GM21786 (cell line): Measurements from ENCODE around the gene PNMT.

Source experiments
- ATAC-seq: cut with Tn5 transposase; IDR thresholded peaks from one replicate; pipeline ENCODE4 v1.9.1; 2021; ENCODE audit not compliant: unreplicated experiment

Gene PNMT

GRCh38 chr17:39652587-39653315 is 15.5 kb upstream of the PNMT start:
- ATAC-seq: no peak

- no peak for ATAC-seq
Measured at GRCh38 chr17:39653316-39653661, 15.0 kb upstream of the PNMT start.

DNA sequence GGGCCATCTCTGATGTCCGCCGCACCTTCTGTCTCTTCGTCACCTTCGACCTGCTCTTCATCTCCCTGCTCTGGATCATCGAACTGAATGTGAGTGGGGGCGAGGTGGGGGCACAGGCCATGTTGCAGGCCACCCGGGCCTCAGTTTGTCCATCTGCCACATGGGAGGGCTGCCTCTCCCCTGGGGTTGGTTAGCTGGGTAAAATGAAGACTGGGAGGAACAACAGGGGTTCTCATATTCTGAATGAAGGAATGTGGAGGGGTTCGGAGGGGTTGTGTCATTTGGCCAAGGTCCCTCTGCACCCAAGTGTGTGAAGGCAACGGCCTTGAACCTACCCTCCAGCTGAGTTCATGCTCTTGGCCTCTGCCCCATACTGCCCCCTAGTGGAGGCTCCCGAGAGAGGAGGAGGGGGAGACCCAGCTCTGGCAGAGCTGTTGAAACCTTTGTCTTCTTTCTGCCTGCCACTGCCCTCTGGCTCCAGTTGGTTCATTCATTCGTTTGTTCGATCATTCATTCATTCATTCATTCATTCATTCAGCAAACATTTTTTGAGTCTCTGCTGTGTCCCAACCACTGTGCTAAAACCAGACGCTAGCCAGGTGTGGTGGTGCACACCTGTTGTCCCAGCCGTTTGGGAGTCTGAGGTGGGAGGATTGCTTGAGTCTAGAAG is 14.5 kb upstream of the PNMT start:
- no peak for ATAC-seq

- no peak for ATAC-seq
Measured at GRCh38 chr17:39655105-39655504, 13.1 kb upstream of the PNMT start.

- no peak for ATAC-seq
Measured at GRCh38 chr17:39658346-39658745, 9.9 kb upstream of the PNMT start.

DNA sequence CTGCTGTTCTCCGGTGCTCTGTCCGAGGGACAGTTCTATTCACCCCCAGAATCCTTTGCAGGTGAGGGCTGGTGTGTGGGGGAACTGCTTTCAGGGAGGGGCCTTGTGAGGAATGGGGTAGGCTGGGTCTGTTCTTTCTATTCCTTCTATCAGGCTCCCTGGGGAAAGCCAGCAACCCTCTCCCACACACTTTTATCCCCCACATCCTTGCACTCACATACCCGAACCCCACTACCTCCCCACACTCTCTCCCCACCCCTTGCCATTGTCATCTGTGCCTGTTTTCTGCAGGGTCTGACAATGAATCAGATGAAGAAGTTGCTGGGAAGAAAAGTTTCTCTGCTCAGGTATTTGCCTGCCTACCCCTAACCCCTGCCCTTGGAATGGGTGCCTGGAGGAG is 9.5 kb upstream of the PNMT start:
- no peak for ATAC-seq

DNA sequence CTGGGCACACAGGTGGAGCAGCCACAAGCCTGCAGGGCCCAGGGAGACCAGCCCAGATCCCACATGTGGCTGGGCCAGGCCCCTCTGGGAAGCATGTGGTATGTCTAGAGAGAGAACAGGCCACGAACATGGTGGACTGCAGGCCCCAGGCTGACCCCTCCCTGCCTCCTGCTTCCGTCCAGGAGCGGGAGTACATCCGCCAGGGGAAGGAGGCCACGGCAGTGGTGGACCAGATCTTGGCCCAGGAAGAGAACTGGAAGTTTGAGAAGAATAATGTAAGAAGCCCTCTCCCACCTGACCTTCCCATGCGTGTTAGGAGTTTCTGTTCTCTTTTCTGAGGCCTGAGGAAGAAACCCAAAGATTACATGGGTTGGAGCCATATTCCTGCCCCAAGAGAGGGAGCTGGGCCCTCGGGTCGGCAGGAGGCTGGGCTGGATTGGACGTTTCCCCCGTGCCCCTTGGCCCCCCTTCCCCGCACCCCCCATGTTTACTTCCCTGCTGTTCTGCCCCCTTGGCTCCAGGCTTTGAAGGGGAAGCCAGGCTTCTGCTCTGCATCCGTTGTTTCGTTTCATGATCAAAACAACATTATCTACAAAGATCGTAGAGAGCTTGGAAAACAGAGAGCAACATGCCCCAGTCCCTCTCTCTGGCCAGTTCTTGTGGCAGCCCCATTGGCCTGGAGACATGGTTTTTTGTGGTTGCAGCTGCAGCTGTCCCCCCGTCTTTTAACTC is 8.8 kb upstream of the PNMT start:
- ATAC-seq: no peak

DNA sequence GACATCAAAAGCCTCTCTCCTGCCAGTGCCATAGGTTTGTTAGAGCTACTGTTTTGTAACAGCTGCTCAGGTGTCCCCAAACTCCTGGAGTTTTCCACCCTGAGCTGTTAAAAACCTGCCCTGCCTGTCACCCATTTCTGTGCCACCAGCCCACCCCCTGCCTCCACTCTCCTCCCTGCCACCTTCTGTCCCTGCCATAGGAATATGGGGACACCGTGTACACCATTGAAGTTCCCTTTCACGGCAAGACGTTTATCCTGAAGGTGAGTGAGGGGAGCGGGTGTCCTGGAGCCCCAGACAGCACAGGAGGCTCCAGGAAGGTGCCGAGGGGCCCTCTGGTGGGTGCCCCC is 8.3 kb upstream of the PNMT start:
- ATAC-seq: no peak

GRCh38 chr17:39660397-39661385 is 7.6 kb upstream of the PNMT start:
- no peak for ATAC-seq

- no peak for ATAC-seq
Measured at GRCh38 chr17:39661744-39662541, 6.3 kb upstream of the PNMT start.

DNA sequence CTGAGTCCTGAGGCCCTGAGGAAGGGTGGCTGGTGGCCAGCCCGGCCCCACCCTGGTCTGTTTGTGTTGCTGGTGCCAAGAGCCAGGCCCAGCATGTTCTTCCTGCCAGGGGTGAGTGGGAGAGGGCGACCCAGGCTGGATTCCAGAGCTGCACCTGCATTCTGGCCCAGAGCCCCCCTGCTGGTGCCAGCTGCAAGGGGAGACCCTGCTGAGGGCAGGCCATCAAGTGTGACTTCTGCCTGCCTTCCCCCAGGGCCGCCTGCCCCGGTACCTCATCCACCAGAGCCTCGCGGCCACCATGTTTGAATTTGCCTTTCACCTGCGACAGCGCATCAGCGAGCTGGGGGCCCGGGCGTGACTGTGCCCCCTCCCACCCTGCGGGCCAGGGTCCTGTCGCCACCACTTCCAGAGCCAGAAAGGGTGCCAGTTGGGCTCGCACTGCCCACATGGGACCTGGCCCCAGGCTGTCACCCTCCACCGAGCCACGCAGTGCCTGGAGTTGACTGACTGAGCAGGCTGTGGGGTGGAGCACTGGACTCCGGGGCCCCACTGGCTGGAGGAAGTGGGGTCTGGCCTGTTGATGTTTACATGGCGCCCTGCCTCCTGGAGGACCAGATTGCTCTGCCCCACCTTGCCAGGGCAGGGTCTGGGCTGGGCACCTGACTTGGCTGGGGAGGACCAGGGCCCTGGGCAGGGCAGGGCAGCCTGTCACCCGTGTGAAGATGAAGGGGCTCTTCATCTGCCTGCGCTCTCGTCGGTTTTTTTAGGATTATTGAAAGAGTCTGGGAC is 5.5 kb upstream of the PNMT start:
- no peak for ATAC-seq

DNA sequence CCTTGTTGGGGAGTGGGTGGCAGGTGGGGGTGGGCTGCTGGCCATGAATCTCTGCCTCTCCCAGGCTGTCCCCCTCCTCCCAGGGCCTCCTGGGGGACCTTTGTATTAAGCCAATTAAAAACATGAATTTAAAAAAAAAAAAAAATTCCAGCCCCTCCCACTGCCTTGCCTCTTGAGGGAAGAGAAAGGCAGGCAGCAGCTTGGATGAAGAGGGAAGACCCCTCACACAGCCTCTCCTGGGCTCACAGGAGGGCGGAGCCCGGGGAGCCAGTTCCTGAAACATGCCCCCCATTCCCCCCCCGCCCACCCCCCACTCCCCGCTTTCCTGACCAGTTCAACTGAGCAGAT is 4.9 kb upstream of the PNMT start:
- no peak for ATAC-seq

- ATAC-seq: no peak
Measured at GRCh38 chr17:39663688-39664580, 4.3 kb upstream of the PNMT start.

- no peak for ATAC-seq
Measured at GRCh38 chr17:39664581-39665561, 3.4 kb upstream of the PNMT start, which contains the start of gene TCAP. Gene TCAP (plus strand): TSS chr17:39665349. CDS start chr17:39665360, 11 bp downstream.

DNA sequence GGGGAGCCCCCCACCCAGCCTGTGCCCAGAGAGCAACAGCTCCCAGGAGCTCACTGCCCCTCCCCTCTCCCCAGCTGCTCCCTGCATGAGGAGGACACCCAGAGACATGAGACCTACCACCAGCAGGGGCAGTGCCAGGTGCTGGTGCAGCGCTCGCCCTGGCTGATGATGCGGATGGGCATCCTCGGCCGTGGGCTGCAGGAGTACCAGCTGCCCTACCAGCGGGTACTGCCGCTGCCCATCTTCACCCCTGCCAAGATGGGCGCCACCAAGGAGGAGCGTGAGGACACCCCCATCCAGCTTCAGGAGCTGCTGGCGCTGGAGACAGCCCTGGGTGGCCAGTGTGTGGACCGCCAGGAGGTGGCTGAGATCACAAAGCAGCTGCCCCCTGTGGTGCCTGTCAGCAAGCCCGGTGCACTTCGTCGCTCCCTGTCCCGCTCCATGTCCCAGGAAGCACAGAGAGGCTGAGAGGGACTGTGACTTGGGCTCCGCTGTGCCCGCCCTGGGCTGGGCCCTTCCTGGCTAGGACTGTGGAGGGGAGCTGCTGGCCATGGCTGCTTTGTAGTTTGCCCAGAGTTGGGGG is 2.5 kb upstream of the PNMT start:
- no peak for ATAC-seq

DNA sequence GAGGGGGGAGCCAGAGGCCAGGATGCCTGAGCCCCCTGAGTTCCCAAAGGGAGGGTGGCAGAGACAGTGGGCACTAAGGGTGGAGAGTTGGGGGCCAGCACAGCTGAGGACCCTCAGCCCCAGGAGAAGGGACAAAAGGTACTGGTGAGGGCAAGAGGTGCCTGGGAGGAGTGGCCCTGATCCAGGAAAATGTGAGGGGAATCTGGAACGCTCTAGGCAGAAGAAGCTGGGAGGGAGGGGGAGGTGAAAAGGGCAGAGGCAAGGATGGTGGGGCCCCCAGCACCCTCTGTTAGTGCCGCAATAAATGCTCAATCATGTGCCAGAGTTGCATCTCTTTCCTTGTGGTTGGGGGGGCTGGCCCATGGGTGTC is 2.0 kb upstream of the PNMT start:
- ATAC-seq: no peak
